ENCODE results near the gene SUMF1.
A peak's percentile ranks its signal among the peaks of the same experiment; 100 is the strongest.

SUMF1 gene

DNA sequence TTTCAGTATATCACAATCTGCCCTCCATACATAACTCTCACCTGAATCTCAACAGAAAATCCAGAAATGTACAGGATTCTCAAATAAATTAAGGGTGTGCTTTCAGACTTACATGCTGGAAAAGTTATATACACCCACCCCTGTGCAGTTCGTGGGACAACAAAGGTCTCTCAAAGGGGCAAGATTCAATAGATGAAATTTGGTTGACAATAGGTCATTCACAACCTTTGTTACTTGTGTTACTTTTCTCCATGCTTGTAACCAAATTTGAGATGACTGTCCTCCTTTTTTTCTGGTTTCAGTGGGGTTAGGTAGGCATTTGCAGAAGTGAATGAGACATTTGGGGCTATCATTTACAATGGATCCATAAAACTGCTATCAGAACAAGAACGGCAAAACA lies 91.2 kb downstream of the SUMF1 start:
- no peak for DNase-seq

GRCh38 chr3:4373669-4374068 lies 93.4 kb downstream of the SUMF1 start:
- no peak for DNase-seq

- DNase-seq = no peak
Observed at GRCh38 chr3:4362523-4362922, 104.5 kb downstream of the SUMF1 start.

GRCh38 chr3:4360817-4361216 lies 106.3 kb downstream of the SUMF1 start:
- no peak for DNase-seq

GRCh38 chr3:4359805-4360502 lies 107.1 kb downstream of the SUMF1 start:
- DNase-seq = no peak

DNA sequence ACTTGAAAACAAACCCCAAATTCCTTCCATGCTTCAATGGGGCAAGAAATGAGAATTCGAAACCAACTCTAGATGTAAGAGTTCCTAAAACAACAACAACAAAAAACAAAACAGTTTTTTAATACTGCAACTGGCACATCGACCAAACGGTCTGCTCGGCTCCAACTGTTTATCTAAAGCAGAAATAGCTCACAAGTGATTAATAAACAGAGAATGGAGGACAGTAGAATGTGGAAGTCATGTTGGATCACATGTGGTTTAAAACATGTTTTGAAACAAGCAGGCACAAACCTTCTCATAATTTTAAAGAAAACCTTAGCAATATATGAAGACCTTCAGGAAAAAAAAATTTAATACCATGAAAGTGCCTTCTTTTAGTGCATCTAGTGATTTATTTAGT lies 108.8 kb downstream of the SUMF1 start:
- no peak for DNase-seq

DNA sequence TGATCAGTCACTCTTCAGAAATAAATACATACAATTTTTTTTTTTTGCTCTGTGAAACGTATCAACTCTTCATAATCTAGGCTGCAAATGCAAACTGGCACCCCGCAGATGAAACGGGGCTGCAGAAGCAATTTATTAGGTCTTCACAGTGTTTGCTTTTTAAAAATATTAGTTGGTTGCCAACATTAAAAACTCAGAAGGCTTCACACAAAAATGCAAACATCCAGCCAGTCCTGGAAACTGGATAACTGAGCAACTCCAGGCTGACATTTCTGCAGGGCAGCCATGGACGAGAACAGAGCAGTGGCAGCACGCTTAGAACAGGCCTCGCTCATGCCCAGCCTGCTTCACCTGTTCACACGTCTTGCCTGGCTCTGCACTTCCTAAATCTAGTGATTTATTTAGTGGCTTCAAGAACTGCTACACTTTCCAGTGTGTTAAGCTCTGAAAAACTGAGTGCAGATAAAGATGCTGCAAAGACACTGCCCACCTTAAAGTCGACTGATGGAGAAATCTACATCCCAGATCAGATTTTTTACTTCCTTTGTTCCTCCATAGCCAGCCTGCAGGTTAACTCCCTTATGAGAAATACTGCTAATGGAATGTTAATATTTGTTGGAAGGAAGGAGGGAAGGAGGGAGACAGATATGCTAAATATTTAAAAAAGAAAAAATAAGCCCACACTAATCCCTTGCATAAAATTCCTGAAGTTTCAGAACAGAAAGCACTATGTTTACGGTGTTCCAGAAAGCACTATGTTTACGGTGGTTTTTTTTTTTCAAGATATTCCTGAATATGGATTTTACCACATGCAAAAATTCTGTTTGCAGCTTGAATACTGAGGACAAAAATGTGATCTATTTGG lies 110.3 kb downstream of the SUMF1 start:
- no peak for DNase-seq

- no peak for DNase-seq
Observed at GRCh38 chr3:4356220-4356540, 110.9 kb downstream of the SUMF1 start.

GRCh38 chr3:4355401-4356219 lies 111.5 kb downstream of the SUMF1 start:
- DNase-seq = no peak

DNA sequence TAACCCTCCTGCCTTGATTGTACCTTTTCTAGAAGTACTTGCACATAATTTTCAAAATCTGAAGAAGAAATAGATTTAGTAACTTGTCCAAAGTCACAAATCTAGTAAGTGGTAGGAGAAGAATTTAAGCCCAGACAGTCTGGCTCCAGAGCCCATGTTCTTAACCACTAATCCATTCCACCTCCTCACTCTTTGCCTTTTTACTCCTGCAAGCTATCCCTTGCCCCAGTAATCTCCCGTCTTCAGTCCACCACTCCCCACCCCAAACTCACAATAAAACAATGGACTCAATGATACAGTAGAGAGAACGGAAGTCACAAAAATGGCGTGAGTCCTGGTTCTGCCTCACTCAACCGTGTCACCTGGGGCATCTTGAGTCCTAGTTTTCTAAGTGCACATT lies 115.2 kb downstream of the SUMF1 start:
- DNase-seq = no peak

DNA sequence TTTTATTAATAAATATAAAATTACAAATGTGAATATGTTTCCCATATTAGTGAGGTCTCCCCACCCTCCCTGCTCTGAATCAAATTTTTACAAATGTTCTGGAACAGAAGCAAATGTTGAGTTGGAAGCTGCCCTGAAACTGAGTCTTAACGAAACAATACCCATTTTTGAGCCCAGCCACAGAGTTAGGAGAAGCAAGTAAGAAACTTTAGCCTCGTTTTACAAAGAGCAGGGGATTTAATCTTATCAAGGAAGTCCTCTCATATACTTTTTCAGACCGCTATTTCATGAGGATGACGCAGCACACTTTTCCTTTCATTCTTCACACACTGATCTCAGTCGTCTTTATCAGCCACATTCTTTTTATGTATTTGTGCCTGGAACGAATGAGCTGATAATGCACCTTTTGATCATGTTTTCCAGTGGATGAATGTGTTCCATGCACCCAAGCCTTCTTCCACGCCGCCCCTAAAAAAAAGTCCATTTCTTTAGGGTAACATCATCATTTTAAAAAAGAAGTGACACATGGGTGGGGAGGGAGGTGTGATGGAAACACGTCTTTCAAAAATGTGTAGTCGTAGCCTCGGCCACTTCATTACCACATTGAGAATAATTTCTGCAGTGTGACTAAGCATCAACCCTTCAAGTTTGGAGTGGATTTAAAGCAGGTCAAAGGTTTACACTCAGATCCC lies 115.8 kb downstream of the SUMF1 start:
- DNase-seq = no peak

DNA sequence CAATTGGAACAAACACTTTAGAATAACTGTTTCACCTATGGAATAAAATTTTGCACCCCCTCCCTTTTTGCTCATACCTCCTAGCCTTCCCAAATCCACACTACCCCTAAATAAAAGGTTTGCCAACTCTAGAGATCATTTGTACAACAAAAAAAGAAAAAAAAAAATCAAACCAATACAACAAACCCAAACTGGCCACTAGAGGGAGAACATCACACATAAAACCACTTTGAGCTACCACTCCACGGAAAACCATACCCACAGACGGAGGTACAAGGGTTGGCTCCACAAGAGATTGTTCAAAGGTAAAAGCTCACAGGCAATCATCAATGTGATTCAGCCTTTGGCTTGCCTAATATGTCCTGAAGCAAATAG lies 116.3 kb downstream of the SUMF1 start:
- peak; percentile 42 for DNase-seq

- DNase-seq = peak; percentile 15
Observed at GRCh38 chr3:4343258-4343657, 123.8 kb downstream of the SUMF1 start.

- no peak for DNase-seq
Observed at GRCh38 chr3:4341336-4341675, 125.8 kb downstream of the SUMF1 start.

DNA sequence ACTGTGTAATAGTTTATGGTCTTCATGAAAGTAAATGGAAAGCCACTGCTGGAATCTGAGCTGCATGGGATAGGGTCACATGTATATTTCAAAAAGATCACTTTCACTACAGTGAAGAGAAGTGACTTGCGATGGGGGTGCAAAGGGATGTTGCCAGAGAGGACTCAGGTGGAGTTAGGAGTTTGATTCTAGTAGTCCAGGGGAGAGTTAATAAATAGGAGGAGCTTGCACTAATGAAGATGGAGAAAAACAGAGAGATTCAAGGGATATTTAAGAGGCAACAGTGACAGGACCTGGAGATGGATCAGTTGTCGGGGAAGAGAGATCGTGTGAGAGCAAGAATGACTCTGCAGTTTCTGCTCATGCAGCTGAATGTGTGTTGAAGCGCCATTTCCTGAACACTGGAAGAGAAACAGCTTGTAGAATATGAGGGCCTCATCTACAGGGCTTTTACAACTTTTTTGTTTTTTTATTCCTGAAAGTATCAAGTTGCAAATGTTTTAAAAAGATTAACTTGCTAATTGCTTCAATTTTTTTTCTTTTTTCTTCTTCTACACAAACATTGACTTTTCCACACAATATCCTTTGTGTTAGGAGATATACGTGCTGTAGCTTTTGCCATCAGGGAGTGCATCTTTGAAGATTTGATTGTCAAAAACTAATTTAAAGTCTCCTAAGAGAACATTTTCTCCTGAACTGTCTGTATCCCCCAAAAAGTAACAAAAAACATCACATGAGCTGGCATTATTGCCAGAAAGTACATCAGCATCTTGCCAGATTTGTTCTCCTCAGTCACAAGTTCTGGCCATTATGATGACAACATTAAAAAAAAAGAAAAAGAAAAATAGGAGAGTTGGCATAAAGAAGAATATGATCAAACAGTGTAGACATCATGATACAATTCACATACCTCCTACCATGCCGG lies 126.4 kb downstream of the SUMF1 start:
- DNase-seq = no peak

GRCh38 chr3:4340077-4340410 lies 127.0 kb downstream of the SUMF1 start:
- DNase-seq = no peak

DNA sequence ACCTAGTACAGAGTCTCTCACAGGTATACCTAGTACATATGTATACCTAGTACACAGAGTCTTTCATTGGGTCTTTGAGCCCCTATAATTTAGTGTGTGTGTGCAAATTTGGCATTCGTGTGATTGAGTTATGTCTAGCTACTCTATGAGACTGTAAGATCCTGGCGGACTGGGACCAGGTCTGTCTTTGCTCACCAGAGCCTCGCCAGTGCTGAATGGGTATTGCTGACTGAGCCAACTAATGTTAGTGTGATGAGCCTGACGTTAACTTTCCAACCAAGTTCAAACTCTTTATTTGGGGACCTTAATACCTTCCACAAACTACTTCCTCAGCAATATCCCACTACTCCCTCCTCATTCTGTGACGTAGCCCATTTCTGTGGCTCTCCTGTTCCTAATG lies 128.3 kb downstream of the SUMF1 start:
- no peak for DNase-seq

- no peak for DNase-seq
Observed at GRCh38 chr3:4336850-4337546, 130.1 kb downstream of the SUMF1 start.

GRCh38 chr3:4335840-4336562 lies 131.1 kb downstream of the SUMF1 start:
- no peak for DNase-seq

GRCh38 chr3:4334548-4334947 lies 132.5 kb downstream of the SUMF1 start:
- DNase-seq = no peak

DNA sequence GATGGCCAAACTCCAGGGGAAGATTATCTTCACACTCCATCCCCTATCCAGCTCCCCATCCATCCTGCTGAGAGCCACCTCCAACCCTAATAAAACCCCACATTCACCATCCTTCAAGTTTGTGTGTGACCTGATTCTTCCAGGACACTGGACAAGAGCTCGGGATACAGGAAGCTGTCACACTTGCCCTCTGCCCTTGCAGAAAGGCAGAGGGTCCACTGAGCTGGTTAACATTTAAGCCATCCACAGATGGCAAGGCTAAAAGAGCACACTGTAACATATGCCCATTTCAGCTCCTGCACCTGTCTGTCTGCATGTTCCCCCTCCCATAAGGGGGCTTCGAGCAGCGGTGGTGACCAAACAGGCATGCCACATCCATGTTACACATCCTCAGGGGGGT lies 134.1 kb downstream of the SUMF1 start:
- DNase-seq = no peak
